Stimulated activated CD8-positive, alpha-beta memory T cell treated with anti-CD3 and anti-CD28 coated beads, Interleukin-15, amount 100 ng/mL, for 48 hours (primary cell): ENCODE data around the gene AGPAT1.
"Not testable (repeated sequence)": the region's sequence is repeated elsewhere in the genome, so short reads cannot be mapped to it uniquely, and the experiment has no call there.

Experiments used
- DNase-seq, 2 donors: peaks; one replicate each; pipeline ENCODE4 v3.0.0-alpha.2; 2020; ENCODE audit warnings: low read depth in 2 of 2

AGPAT1 gene

GRCh38 chr6:32175711-32176475, at the start of gene AGPAT1:
AGPAT1 (minus strand) TSS chr6:32176084; CDS start chr6:32171496, 4,588 bp downstream.
- peak; percentile 91 to 92 for DNase-seq

- no peak for DNase-seq
These were observed 48.8 kb upstream of the AGPAT1 start for GRCh38 chr6:32224696-32225095.

- DNase-seq, result no peak
These were observed 47.7 kb upstream of the AGPAT1 start, which contains the start of gene NOTCH4 for GRCh38 chr6:32223258-32224235. NOTCH4 (minus strand) TSS chr6:32224067; CDS start chr6:32223928, 139 bp downstream.

GRCh38 chr6:32222333-32223230, 46.7 kb upstream of the AGPAT1 start:
- DNase-seq, result no peak

- DNase-seq, result no peak
These were observed 44.1 kb upstream of the AGPAT1 start for GRCh38 chr6:32220021-32220420.

GRCh38 chr6:32218167-32218566, 42.3 kb upstream of the AGPAT1 start:
- no peak for DNase-seq

GRCh38 chr6:32216998-32217397, 41.1 kb upstream of the AGPAT1 start:
- DNase-seq, result no peak

GRCh38 chr6:32216285-32216684, 40.4 kb upstream of the AGPAT1 start:
- no peak for DNase-seq

- no peak for DNase-seq
These were observed 39.7 kb upstream of the AGPAT1 start for GRCh38 chr6:32215617-32216016.

GRCh38 chr6:32214126-32214525, 38.2 kb upstream of the AGPAT1 start:
- no peak for DNase-seq

- no peak for DNase-seq
These were observed 37.8 kb upstream of the AGPAT1 start for GRCh38 chr6:32213649-32214048.

- no peak for DNase-seq
These were observed 36.3 kb upstream of the AGPAT1 start for GRCh38 chr6:32212076-32212760.

GRCh38 chr6:32211432-32211831, 35.5 kb upstream of the AGPAT1 start:
- DNase-seq, result not testable (repeated sequence)

- DNase-seq, result no peak
These were observed 34.3 kb upstream of the AGPAT1 start for GRCh38 chr6:32210191-32210601.

GRCh38 chr6:32208996-32209395, 33.1 kb upstream of the AGPAT1 start:
- DNase-seq, result no peak

GRCh38 chr6:32204268-32204715, 28.4 kb upstream of the AGPAT1 start:
- no peak for DNase-seq

GRCh38 chr6:32203426-32204267, 27.8 kb upstream of the AGPAT1 start:
- DNase-seq, result no peak

- DNase-seq, result no peak
These were observed 26.3 kb upstream of the AGPAT1 start for GRCh38 chr6:32202186-32202585.

- DNase-seq, result no peak
These were observed 25.0 kb upstream of the AGPAT1 start for GRCh38 chr6:32200711-32201475.
